Measurements from ENCODE around the gene DRG2.

DRG2 gene

GRCh38 chr17:18044609-18045008 lies 43.1 kb upstream of the DRG2 start:
- Histone ChIP-seq H3K4me1 (ENCODE audit: control insufficient read depth in 2 of 2, insufficient read depth in 2 of 2, low read length in 2 of 2) (peaks cover 10 to 11% of the 10 kb centered on the region in 2 donors), H3K27me3 (ENCODE audit: control insufficient read depth in 2 of 2, insufficient read depth in 2 of 2, low read length in 2 of 2) (no peaks in the 10 kb centered on the region), H3K36me3 (ENCODE audit: control insufficient read depth in 2 of 2, insufficient read depth in 2 of 2, low read length in 2 of 2) (peaks cover 6 to 7% of the 10 kb centered on the region in 2 donors), H3K9ac (ENCODE audit: low read depth in 1 of 2, low read length in 2 of 2) (no peak overlapping the region), H3K9me3 (ENCODE audit: control insufficient read depth in 2 of 2, low read length in 2 of 2) (no peaks in the 10 kb centered on the region), H3K27ac (ENCODE audit: low read depth in 2 of 2, low read length in 2 of 2) (no peak overlapping the region), H3K4me3 (ENCODE audit: low read length in 2 of 2) (no peak overlapping the region)

- H3K9me3 ChIP-seq (ENCODE audit: control insufficient read depth in 2 of 2, low read length in 2 of 2) = no peaks in the 10 kb centered on the region
- H3K4me3 ChIP-seq (ENCODE audit: low read length in 2 of 2) = no peak overlapping the region
- no peak overlapping the region for H3K27ac ChIP-seq (ENCODE audit: low read depth in 2 of 2, low read length in 2 of 2)
- H3K27me3 ChIP-seq (ENCODE audit: control insufficient read depth in 2 of 2, insufficient read depth in 2 of 2, low read length in 2 of 2) = no peaks in the 10 kb centered on the region
- H3K36me3 ChIP-seq (ENCODE audit: control insufficient read depth in 2 of 2, insufficient read depth in 2 of 2, low read length in 2 of 2) = peaks cover 6 to 7% of the 10 kb centered on the region in 2 donors
- peaks cover 1% of the 10 kb centered on the region in 2 donors for H3K4me1 ChIP-seq (ENCODE audit: control insufficient read depth in 2 of 2, insufficient read depth in 2 of 2, low read length in 2 of 2)
- no peak overlapping the region for H3K9ac ChIP-seq (ENCODE audit: low read depth in 1 of 2, low read length in 2 of 2)
These were observed 41.9 kb upstream of the DRG2 start for GRCh38 chr17:18045691-18046350.

DNA sequence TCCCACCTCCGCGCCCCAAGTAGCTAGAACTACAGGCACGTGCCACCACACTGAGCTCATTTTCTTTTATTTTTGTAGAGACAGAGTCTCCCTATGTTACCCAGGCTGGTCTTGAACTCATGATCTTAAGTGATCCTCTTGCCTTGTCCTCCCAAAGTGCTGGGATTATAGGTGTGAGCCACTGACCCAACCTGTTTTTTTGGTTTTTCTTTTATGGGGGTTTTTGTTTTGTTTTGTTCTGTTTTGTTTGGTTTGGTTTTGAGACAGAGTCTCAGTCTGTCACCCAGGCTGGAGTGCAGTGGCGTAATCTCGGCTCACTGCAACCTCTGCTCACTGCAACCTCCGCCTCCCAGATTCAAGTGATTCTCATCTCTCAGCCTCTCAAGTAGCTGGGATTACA lies 32.2 kb upstream of the DRG2 start:
- Histone ChIP-seq H3K27ac (ENCODE audit: low read depth in 2 of 2, low read length in 2 of 2) (no peak overlapping the region), H3K36me3 (ENCODE audit: control insufficient read depth in 2 of 2, insufficient read depth in 2 of 2, low read length in 2 of 2) (peaks cover 9 to 29% of the 10 kb centered on the region in 2 donors), H3K9ac (ENCODE audit: low read depth in 1 of 2, low read length in 2 of 2) (no peak overlapping the region)

GRCh38 chr17:18056214-18056613 lies 31.5 kb upstream of the DRG2 start:
- Histone ChIP-seq H3K27me3 (ENCODE audit: control insufficient read depth in 2 of 2, insufficient read depth in 2 of 2, low read length in 2 of 2) (no peaks in the 10 kb centered on the region), H3K36me3 (ENCODE audit: control insufficient read depth in 2 of 2, insufficient read depth in 2 of 2, low read length in 2 of 2) (peaks cover 13 to 33% of the 10 kb centered on the region in 2 donors), H3K4me3 (ENCODE audit: low read length in 2 of 2) (no peak overlapping the region)

More for the DNA sequence above, 32.2 kb upstream of the DRG2 start:
- Histone ChIP-seq H3K9me3 (ENCODE audit: control insufficient read depth in 2 of 2, low read length in 2 of 2) (no peaks in the 10 kb centered on the region), H3K27me3 (ENCODE audit: control insufficient read depth in 2 of 2, insufficient read depth in 2 of 2, low read length in 2 of 2) (no peaks in the 10 kb centered on the region), H3K4me1 (ENCODE audit: control insufficient read depth in 2 of 2, insufficient read depth in 2 of 2, low read length in 2 of 2) (no peaks in the 10 kb centered on the region), H3K4me3 (ENCODE audit: low read length in 2 of 2) (no peak overlapping the region)

DNA sequence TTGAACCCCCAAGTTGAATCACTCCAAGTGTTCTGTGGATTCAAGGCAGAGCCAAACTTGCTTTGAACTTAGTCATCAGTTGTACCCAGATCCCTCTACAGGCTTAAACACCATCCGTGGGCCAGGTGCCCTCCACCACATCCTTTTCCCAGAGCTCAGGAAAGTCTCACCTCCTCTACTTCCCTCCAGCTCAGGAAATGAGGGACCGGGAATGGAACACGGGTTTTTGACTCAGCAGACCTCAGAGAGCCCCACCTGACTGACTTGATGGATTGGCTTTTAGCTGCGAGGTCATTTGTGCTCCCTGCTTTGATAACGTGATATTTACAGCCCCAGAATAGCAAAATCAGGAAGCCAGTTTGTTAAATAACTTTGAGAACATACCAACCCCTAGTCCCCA lies 28.5 kb upstream of the DRG2 start:
- peaks cover 23 to 40% of the 10 kb centered on the region in 2 donors for H3K36me3 ChIP-seq (ENCODE audit: control insufficient read depth in 2 of 2, insufficient read depth in 2 of 2, low read length in 2 of 2)
- H3K9me3 ChIP-seq (ENCODE audit: control insufficient read depth in 2 of 2, low read length in 2 of 2) = no peaks in the 10 kb centered on the region
- no peak overlapping the region for H3K9ac ChIP-seq (ENCODE audit: low read depth in 1 of 2, low read length in 2 of 2)
- H3K27ac ChIP-seq (ENCODE audit: low read depth in 2 of 2, low read length in 2 of 2) = no peak overlapping the region
- H3K4me1 ChIP-seq (ENCODE audit: control insufficient read depth in 2 of 2, insufficient read depth in 2 of 2, low read length in 2 of 2) = no peaks in the 10 kb centered on the region
- H3K4me3 ChIP-seq (ENCODE audit: low read length in 2 of 2) = no peak overlapping the region
- no peaks in the 10 kb centered on the region for H3K27me3 ChIP-seq (ENCODE audit: control insufficient read depth in 2 of 2, insufficient read depth in 2 of 2, low read length in 2 of 2)

More at GRCh38 chr17:18056214-18056613, 31.5 kb upstream of the DRG2 start:
- Histone ChIP-seq H3K9ac (ENCODE audit: low read depth in 1 of 2, low read length in 2 of 2) (no peak overlapping the region), H3K27ac (ENCODE audit: low read depth in 2 of 2, low read length in 2 of 2) (no peak overlapping the region), H3K4me1 (ENCODE audit: control insufficient read depth in 2 of 2, insufficient read depth in 2 of 2, low read length in 2 of 2) (no peaks in the 10 kb centered on the region), H3K9me3 (ENCODE audit: control insufficient read depth in 2 of 2, low read length in 2 of 2) (no peaks in the 10 kb centered on the region)

DNA sequence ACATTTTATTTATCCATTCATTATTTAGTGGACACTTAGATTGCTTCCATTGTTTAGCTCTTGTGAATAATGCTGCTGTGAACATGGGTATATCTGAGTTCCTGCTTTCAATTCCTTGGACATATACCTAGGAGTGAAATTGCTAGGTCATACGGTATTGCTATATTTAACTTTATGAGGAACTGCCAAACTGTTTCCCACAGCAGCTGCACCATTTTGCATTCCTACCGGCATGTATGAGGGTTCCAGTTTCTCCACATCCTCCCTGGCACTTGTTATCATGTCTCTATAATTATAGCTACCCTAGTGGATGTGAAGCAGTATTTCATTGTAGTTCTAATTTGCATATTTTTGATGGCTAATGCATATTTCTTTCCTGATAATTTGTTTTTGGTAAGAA lies 23.7 kb upstream of the DRG2 start:
- Histone ChIP-seq H3K4me1 (ENCODE audit: control insufficient read depth in 2 of 2, insufficient read depth in 2 of 2, low read length in 2 of 2) (no peaks in the 10 kb centered on the region), H3K36me3 (ENCODE audit: control insufficient read depth in 2 of 2, insufficient read depth in 2 of 2, low read length in 2 of 2) (peaks cover 24 to 38% of the 10 kb centered on the region in 2 donors), H3K9me3 (ENCODE audit: control insufficient read depth in 2 of 2, low read length in 2 of 2) (no peaks in the 10 kb centered on the region), H3K4me3 (ENCODE audit: low read length in 2 of 2) (no peak overlapping the region), H3K27me3 (ENCODE audit: control insufficient read depth in 2 of 2, insufficient read depth in 2 of 2, low read length in 2 of 2) (no peaks in the 10 kb centered on the region), H3K9ac (ENCODE audit: low read depth in 1 of 2, low read length in 2 of 2) (no peak overlapping the region), H3K27ac (ENCODE audit: low read depth in 2 of 2, low read length in 2 of 2) (no peak overlapping the region)

DNA sequence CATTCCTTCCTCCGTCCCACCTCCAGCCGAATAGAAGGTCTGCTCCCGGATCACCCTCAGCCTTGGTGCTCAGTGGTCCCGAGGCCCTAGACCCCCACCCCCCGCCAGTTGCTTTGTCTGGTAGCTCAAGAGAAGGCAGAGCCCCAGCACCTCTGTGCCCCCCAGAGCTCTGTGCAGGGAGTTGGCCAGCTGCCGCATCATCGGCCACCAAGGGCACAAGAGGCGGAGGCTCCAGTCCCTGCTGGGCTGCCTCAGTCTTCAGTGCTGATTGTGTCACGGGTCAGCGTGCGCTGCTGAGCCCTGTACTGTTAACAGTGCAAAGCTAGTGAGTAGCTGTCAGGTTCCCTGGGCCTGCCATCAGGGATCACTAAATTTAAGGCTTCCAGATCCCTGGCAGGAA lies 22.2 kb upstream of the DRG2 start:
- no peak overlapping the region for H3K4me3 ChIP-seq (ENCODE audit: low read length in 2 of 2)
- no peak overlapping the region for H3K9ac ChIP-seq (ENCODE audit: low read depth in 1 of 2, low read length in 2 of 2)
- H3K27me3 ChIP-seq (ENCODE audit: control insufficient read depth in 2 of 2, insufficient read depth in 2 of 2, low read length in 2 of 2) = no peaks in the 10 kb centered on the region
- H3K9me3 ChIP-seq (ENCODE audit: control insufficient read depth in 2 of 2, low read length in 2 of 2) = no peaks in the 10 kb centered on the region
- no peak overlapping the region for H3K27ac ChIP-seq (ENCODE audit: low read depth in 2 of 2, low read length in 2 of 2)
- H3K36me3 ChIP-seq (ENCODE audit: control insufficient read depth in 2 of 2, insufficient read depth in 2 of 2, low read length in 2 of 2) = peaks cover 20 to 32% of the 10 kb centered on the region in 2 donors
- no peaks in the 10 kb centered on the region for H3K4me1 ChIP-seq (ENCODE audit: control insufficient read depth in 2 of 2, insufficient read depth in 2 of 2, low read length in 2 of 2)

DNA sequence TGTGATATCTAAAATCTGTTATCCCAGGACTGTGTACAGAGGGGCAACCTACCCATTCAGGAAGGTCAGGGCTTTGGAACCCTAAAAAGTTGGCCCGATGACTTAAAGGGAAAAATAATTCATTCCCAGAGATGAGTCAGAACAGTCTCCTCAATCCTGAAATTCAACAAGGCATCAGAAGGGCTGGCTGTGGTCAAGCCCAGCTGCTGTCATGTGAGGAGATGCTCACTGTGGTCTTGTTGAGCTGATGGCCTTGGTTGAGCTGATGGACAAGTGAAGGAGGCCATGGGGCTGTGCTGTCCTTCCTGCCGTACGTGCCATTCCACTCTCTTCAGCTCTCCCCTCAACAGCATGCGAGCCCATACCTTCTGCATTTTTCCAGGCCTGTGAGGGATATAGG lies 20.9 kb upstream of the DRG2 start:
- H3K9me3 ChIP-seq (ENCODE audit: control insufficient read depth in 2 of 2, low read length in 2 of 2) = no peaks in the 10 kb centered on the region
- peaks cover 10 to 27% of the 10 kb centered on the region in 2 donors for H3K36me3 ChIP-seq (ENCODE audit: control insufficient read depth in 2 of 2, insufficient read depth in 2 of 2, low read length in 2 of 2)
- H3K27me3 ChIP-seq (ENCODE audit: control insufficient read depth in 2 of 2, insufficient read depth in 2 of 2, low read length in 2 of 2) = no peaks in the 10 kb centered on the region
- H3K4me1 ChIP-seq (ENCODE audit: control insufficient read depth in 2 of 2, insufficient read depth in 2 of 2, low read length in 2 of 2) = peaks cover 0 to 3% of the 10 kb centered on the region in 2 donors
- H3K4me3 ChIP-seq (ENCODE audit: low read length in 2 of 2) = no peak overlapping the region
- H3K27ac ChIP-seq (ENCODE audit: low read depth in 2 of 2, low read length in 2 of 2) = no peak overlapping the region
- no peak overlapping the region for H3K9ac ChIP-seq (ENCODE audit: low read depth in 1 of 2, low read length in 2 of 2)

DNA sequence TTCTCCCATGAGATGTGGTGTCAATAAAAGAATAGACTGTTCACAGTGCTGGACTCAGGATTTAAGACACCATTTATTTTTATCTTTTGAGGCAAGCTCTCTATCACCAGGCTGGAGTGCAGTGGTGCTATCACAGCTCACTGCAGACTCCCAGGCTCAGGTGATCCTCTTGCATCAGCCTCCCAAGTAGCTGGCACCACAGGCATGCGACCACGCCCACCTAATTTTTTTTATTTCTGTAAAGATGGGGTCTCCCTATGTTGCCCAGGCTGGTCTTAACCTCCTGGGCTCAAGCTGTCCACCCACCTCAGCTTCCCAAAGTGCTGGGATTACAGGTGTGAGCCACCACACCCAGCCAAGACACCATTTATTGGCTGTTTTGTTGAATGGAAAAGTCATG lies 18.6 kb upstream of the DRG2 start:
- no peak overlapping the region for H3K4me3 ChIP-seq (ENCODE audit: low read length in 2 of 2)
- H3K27ac ChIP-seq (ENCODE audit: low read depth in 2 of 2, low read length in 2 of 2) = no peak overlapping the region
- no peaks in the 10 kb centered on the region for H3K27me3 ChIP-seq (ENCODE audit: control insufficient read depth in 2 of 2, insufficient read depth in 2 of 2, low read length in 2 of 2)
- no peak overlapping the region for H3K9ac ChIP-seq (ENCODE audit: low read depth in 1 of 2, low read length in 2 of 2)
- peaks cover 7 to 19% of the 10 kb centered on the region in 2 donors for H3K36me3 ChIP-seq (ENCODE audit: control insufficient read depth in 2 of 2, insufficient read depth in 2 of 2, low read length in 2 of 2)
- H3K4me1 ChIP-seq (ENCODE audit: control insufficient read depth in 2 of 2, insufficient read depth in 2 of 2, low read length in 2 of 2) = peaks cover 0 to 3% of the 10 kb centered on the region in 2 donors
- no peaks in the 10 kb centered on the region for H3K9me3 ChIP-seq (ENCODE audit: control insufficient read depth in 2 of 2, low read length in 2 of 2)

DNA sequence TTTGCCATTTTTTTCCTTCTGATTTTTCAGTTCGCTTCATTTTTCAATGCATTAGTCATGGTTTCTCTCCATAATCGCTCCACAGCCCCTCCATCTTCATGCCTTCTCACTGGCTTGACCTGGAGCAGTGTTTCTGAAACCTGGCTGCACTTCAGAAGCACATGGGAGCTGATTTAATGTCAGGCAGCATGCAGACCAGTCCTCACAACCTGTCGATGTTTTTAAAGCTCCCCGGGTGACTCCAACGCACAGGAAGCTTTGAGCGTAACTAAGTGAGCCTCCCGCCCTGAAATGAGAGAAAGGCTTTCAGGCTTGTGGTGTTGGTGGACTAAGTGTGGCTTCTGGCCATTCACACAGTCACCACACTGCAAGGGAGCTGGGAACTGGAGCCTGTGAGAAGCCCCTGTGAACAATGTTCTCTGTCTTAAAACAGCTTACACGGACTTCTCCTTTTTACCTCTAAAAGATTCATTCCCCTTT lies 16.8 kb upstream of the DRG2 start:
- H3K9ac ChIP-seq (ENCODE audit: low read depth in 1 of 2, low read length in 2 of 2) = no peak overlapping the region
- peaks cover 0 to 3% of the 10 kb centered on the region in 2 donors for H3K4me1 ChIP-seq (ENCODE audit: control insufficient read depth in 2 of 2, insufficient read depth in 2 of 2, low read length in 2 of 2)
- no peaks in the 10 kb centered on the region for H3K27me3 ChIP-seq (ENCODE audit: control insufficient read depth in 2 of 2, insufficient read depth in 2 of 2, low read length in 2 of 2)
- no peak overlapping the region for H3K27ac ChIP-seq (ENCODE audit: low read depth in 2 of 2, low read length in 2 of 2)
- H3K4me3 ChIP-seq (ENCODE audit: low read length in 2 of 2) = no peak overlapping the region
- no peaks in the 10 kb centered on the region for H3K9me3 ChIP-seq (ENCODE audit: control insufficient read depth in 2 of 2, low read length in 2 of 2)
- H3K36me3 ChIP-seq (ENCODE audit: control insufficient read depth in 2 of 2, insufficient read depth in 2 of 2, low read length in 2 of 2) = peaks cover 0 to 7% of the 10 kb centered on the region in 2 donors
